K562 (cell line): ENCODE data around the gene SLC38A7. TPM values are rescaled to one million over a fixed set of nuclear protein-coding genes. Genes with fewer than 3 reads are reported as not detected.

Experiments
- ELF2 ChIP-seq: fragments of 250-450 bp; sonication (Bioruptor Pico); IDR thresholded peaks from 2 replicates; pipeline ENCODE4 v1.5.0; 2021; ENCODE audit warnings: mild to moderate bottlenecking
- ESRRA ChIP-seq: fragments of 450-650 bp; IDR thresholded peaks from 2 replicates; pipeline ENCODE4 v1.6.1; 2014; ENCODE audit warnings: low read depth, mild to moderate bottlenecking, moderate library complexity, borderline replicate concordance
- KDM2B ChIP-seq: fragments of 250-450 bp; sonication (Bioruptor Pico); IDR thresholded peaks from 2 replicates; pipeline ENCODE4 v1.8.0; 2021; ENCODE audit warnings: mild to moderate bottlenecking, moderate library complexity
- KLF13 ChIP-seq: fragments of 450-650 bp; IDR thresholded peaks from 2 replicates; pipeline ENCODE4 v1.6.1; 2016; ENCODE audit warnings: missing genetic modification characterization, low read depth, mild to moderate bottlenecking, missing compliant biosample characterization, moderate library complexity, borderline replicate concordance
- PHTF2 ChIP-seq: fragments of 250-450 bp; sonication (Bioruptor Pico); IDR thresholded peaks from 2 replicates; pipeline ENCODE4 v1.5.0; 2021; ENCODE audit warnings: mild to moderate bottlenecking
- SMAD1 ChIP-seq: fragments of 150-350 bp; IDR thresholded peaks from 2 replicates; pipeline ENCODE4 v1.6.1; 2014; ENCODE audit warnings: low read length, low read depth; ENCODE audit not compliant: partially characterized antibody
- polyA plus RNA-seq, 8 experiments: library from polyadenylated mRNA; depleted of rRNA in 4 of 8; stranded (reverse) in 5 of 8; unstranded in 3 of 8; fragments of >200 nt; fragmentation: Nextera tagmentation in 2 of 8; fragmentation: Illumina TruSeq in 1 of 8; extraction: Ambion mirVana in 2 of 8; extraction: Trizol in 1 of 8; gene quantifications; 2 replicates each; pipeline versions ENCODE4 v1.2.1 to v1.2.3, GENCODE V29; 2011 to 2014; ENCODE audit warnings: inconsistent platforms in 1 of 8, missing spikeins in 1 of 8
- total RNA-seq, 7 experiments: library from RNA; depleted of rRNA in 6 of 7; stranded (reverse); fragments of >200 nt in 6 of 7; fragmentation: Illumina TruSeq in 2 of 7; extraction: Trizol in 2 of 7; gene quantifications; 2 replicates each; pipeline versions ENCODE4 v1.2.1 to v1.2.3, GENCODE V29; 2011 to 2021; ENCODE audit warnings: low replicate concordance in 1 of 7
- TF ChIP-seq, protein P1 (sequence below): fragments of 200-800 bp; sonication (Bioruptor generic); IDR thresholded peaks from 2 replicates; pipeline ENCODE4 v1.6.1; 2016; ENCODE audit warnings: missing genetic modification characterization, missing compliant biosample characterization

SLC38A7 gene
- total and polyA plus RNA-seq, 9 of the 15 experiments (the other 6 are each of a cell fraction or from before 2014, with no cell fraction given) = 2.7 to 12.2 (median 6.5) TPM

DNA sequence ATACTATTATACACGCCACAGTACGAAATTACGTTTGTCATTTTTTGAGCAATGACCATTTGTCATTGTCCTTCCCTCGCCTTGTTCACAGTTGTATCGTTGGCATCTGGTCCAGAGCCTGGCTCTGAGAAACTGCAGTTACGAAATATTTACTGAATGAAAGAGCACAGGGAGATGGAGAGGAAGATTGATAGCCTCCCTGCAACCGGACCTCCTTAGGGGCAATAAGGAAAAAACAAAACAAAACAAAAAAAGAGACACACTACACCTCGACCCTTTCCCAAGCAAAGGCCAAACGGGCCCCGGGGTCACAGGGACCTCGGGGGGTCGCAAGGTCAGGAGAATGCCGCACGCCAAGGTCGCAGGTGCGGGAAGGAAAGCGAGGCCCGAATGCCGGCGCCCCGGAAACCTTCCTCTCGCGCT, 48.7 kb upstream of the SLC38A7 start (continued):
- TF ChIP-seq, protein P1, sequence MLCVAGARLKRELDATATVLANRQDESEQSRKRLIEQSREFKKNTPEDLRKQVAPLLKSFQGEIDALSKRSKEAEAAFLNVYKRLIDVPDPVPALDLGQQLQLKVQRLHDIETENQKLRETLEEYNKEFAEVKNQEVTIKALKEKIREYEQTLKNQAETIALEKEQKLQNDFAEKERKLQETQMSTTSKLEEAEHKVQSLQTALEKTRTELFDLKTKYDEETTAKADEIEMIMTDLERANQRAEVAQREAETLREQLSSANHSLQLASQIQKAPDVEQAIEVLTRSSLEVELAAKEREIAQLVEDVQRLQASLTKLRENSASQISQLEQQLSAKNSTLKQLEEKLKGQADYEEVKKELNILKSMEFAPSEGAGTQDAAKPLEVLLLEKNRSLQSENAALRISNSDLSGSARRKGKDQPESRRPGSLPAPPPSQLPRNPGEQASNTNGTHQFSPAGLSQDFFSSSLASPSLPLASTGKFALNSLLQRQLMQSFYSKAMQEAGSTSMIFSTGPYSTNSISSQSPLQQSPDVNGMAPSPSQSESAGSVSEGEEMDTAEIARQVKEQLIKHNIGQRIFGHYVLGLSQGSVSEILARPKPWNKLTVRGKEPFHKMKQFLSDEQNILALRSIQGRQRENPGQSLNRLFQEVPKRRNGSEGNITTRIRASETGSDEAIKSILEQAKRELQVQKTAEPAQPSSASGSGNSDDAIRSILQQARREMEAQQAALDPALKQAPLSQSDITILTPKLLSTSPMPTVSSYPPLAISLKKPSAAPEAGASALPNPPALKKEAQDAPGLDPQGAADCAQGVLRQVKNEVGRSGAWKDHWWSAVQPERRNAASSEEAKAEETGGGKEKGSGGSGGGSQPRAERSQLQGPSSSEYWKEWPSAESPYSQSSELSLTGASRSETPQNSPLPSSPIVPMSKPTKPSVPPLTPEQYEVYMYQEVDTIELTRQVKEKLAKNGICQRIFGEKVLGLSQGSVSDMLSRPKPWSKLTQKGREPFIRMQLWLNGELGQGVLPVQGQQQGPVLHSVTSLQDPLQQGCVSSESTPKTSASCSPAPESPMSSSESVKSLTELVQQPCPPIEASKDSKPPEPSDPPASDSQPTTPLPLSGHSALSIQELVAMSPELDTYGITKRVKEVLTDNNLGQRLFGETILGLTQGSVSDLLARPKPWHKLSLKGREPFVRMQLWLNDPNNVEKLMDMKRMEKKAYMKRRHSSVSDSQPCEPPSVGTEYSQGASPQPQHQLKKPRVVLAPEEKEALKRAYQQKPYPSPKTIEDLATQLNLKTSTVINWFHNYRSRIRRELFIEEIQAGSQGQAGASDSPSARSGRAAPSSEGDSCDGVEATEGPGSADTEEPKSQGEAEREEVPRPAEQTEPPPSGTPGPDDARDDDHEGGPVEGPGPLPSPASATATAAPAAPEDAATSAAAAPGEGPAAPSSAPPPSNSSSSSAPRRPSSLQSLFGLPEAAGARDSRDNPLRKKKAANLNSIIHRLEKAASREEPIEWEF = no peak
- TF ChIP-seq KLF13 (tag) (no peak), KDM2B (CRISPR knock-in tag) (no peak), PHTF2 (CRISPR knock-in tag) (no peak), ESRRA (peak; percentile 74), SMAD1 (no peak), ELF2 (no peak)
